K562 (cell line): Measurements from ENCODE around the gene ZNF333. TPM values are rescaled to one million over a fixed set of nuclear protein-coding genes. Genes with fewer than 3 reads are reported as not detected.
A peak's percentile ranks its signal among the peaks of the same experiment; 100 is the strongest.
"Not testable (repeated sequence)": the region's sequence is repeated elsewhere in the genome, so short reads cannot be mapped to it uniquely, and the experiment has no call there.

Experiments
- ATAC-seq: fragments of 200-7000 bp; cut with Tn5 transposase; 3 replicates; pipeline ENCODE4 v1.9.1; 2020; ENCODE audit warnings: moderate library complexity
- BruUV-seq: library from RNA; stranded (reverse); fragments of 400-500 nt; replicated peaks from 2 replicates; lab custom pipeline; 2021; lab: Mats Ljungman, UMichigan
- CTCF ChIA-PET: fragments of 300-600 bp; formaldehyde crosslinking; extraction: SDS; loops from one replicate; lab custom pipeline; 2021; ENCODE audit warnings: low intra/inter-chr PET ratio; lab: Yijun Ruan, JAX
- POLR2A ChIA-PET: fragments of 300-600, 350-650 bp; sonication (Branson Sonifier 250); formaldehyde crosslinking; extraction: SDS; loops from one replicate; lab custom pipeline; 2021; ENCODE audit warnings: antibody characterized with exemption, inconsistent platforms; lab: Yijun Ruan, JAX
- DNase-seq, 4 experiments: peaks; one replicate each; pipeline versions ENCODE4 v3.0.0 to v3.0.0-alpha.2; 2011 to 2018; ENCODE audit warnings: low spot score in 3 of 4, mixed read lengths in 3 of 4; ENCODE audit errors: extremely low read depth in 1 of 4
- FAIRE-seq: peaks from 2 replicates; lab custom pipeline; 2011; peaks lifted over from hg19 to GRCh38; lab: Jason Lieb, UNC
- H2AFZ ChIP-seq: 2 replicates; pipeline ENCODE4 v1.6.0; 2011; ENCODE audit warnings: low read depth, low read length, control low read depth, inconsistent platforms
- H3K27ac ChIP-seq: fragments of 200-600 bp; 3 replicates; pipeline ENCODE4 v1.8.0; 2011; ENCODE audit warnings: low read depth, mild to moderate bottlenecking, control low read depth, inconsistent platforms, low read length, moderate library complexity, mixed read lengths; ENCODE audit errors: extremely low read depth
- H3K27me3 ChIP-seq, 2 experiments: fragments of 300-600 bp in 1 of 2; 2 replicates in 1 of 2; 3 replicates in 1 of 2; pipeline versions ENCODE4 v1.6.0 to v1.8.0; 2011; ENCODE audit warnings: inconsistent platforms in 2 of 2, low read length in 2 of 2, mild to moderate bottlenecking in 1 of 2, mixed read lengths in 1 of 2, moderate library complexity in 1 of 2; ENCODE audit not compliant: control insufficient read depth in 2 of 2, insufficient read depth in 2 of 2
- H3K36me3 ChIP-seq: fragments of 300-600 bp; 3 replicates; pipeline ENCODE4 v1.8.0; 2011; ENCODE audit warnings: mild to moderate bottlenecking, low read length, inconsistent platforms; ENCODE audit not compliant: control insufficient read depth, insufficient read depth
- H3K4me1 ChIP-seq, 2 experiments: fragments of 200-600 bp in 1 of 2; replicated peaks in 1 of 2; 2 replicates in 1 of 2; 3 replicates in 1 of 2; pipeline versions ENCODE4 v1.5.1 to v1.8.0; 2011; ENCODE audit warnings: inconsistent platforms in 2 of 2, low read length in 2 of 2, mild to moderate bottlenecking in 1 of 2, mixed read lengths in 1 of 2, moderate library complexity in 1 of 2; ENCODE audit not compliant: control insufficient read depth in 2 of 2, insufficient read depth in 2 of 2
- H3K4me2 ChIP-seq: 2 replicates; pipeline ENCODE4 v1.6.1; 2011; ENCODE audit warnings: low read length, control low read depth, inconsistent platforms, mixed read lengths; ENCODE audit not compliant: insufficient read depth
- H3K4me3 ChIP-seq: fragments of 200-600 bp; sonication (generic), shearing (Covaris generic); 2 replicates; pipeline ENCODE4 v1.5.1; 2016; ENCODE audit warnings: control low read depth, inconsistent platforms
- H3K79me2 ChIP-seq: fragments of 200-600 bp; 3 replicates; pipeline ENCODE4 v1.8.0; 2011; ENCODE audit warnings: low read length, inconsistent platforms; ENCODE audit not compliant: control insufficient read depth, insufficient read depth
- H3K9ac ChIP-seq, 2 experiments: 2 replicates each; pipeline versions ENCODE4 v1.6.0 to v1.6.1; 2011; ENCODE audit warnings: low read depth in 2 of 2, low read length in 2 of 2, control low read depth in 1 of 2, inconsistent platforms in 1 of 2, mild to moderate bottlenecking in 1 of 2, mixed read lengths in 1 of 2; ENCODE audit not compliant: insufficient read depth in 1 of 2
- H3K9me1 ChIP-seq: one replicate; pipeline ENCODE4 v1.6.0; 2011; ENCODE audit warnings: inconsistent platforms, mild to moderate bottlenecking, low read length, moderate library complexity; ENCODE audit not compliant: control insufficient read depth, insufficient read depth
- H3K9me3 ChIP-seq: replicated peaks from 2 replicates; pipeline ENCODE4 v1.5.1; 2011; ENCODE audit warnings: low read depth, low read length, inconsistent platforms; ENCODE audit not compliant: control insufficient read depth, insufficient read depth
- H4K20me1 ChIP-seq: replicated peaks from 2 replicates; pipeline ENCODE4 v1.6.1; 2011; ENCODE audit warnings: low read length, inconsistent platforms, mixed read lengths; ENCODE audit not compliant: control insufficient read depth, insufficient read depth
- CREBBP ChIP-seq: IDR thresholded peaks from one replicate; pipeline ENCODE4 v1.6.1; 2012; ENCODE audit warnings: low read depth, mild to moderate bottlenecking, control low read depth, inconsistent platforms, low read length
- EWSR1 ChIP-seq: fragments of 450-650 bp; IDR thresholded peaks from 2 replicates; pipeline ENCODE4 v1.6.1; 2018; ENCODE audit warnings: borderline replicate concordance, mild to moderate bottlenecking, low read depth, moderate library complexity; ENCODE audit not compliant: partially characterized antibody
- RBFOX2 ChIP-seq: fragments of 200-400 bp; formaldehyde crosslinking; IDR thresholded peaks from 2 replicates; pipeline ENCODE4 v1.6.1; 2017; ENCODE audit warnings: low read depth, mild to moderate bottlenecking, low read length, moderate library complexity
- SMAD3 ChIP-seq: fragments of 450-650 bp; formaldehyde crosslinking; conservative IDR thresholded peaks from 2 replicates; pipeline ENCODE4 v1.4.0; 2020; ENCODE audit warnings: mild to moderate bottlenecking
- ZNF121 ChIP-seq: sonication (generic); formaldehyde crosslinking; conservative IDR thresholded peaks from 2 replicates; pipeline ENCODE4 v1.8.0; 2022; ENCODE audit warnings: missing genetic modification reagents
- WGBS: fragments of 100-300 bp; shearing (Covaris generic); methylation state at CpG from one replicate; pipeline ENCODE4 v1.1.6; 2016; ENCODE audit warnings: low coverage, mixed read lengths; ENCODE audit not compliant: insufficient coverage; ENCODE audit errors: missing lambda C conversion rate; 5-methylcytosine and 5-hydroxymethylcytosine counted together
- in situ Hi-C: fragments of 300-500 bp; cut with MboI; formaldehyde crosslinking; loops from 4 replicates; pipeline ENCODE4 v1.15.0; 2018; ENCODE audit warnings: inconsistent platforms, mixed read lengths
- intact Hi-C: fragments of 100-400 bp; cut with micrococcal nuclease; formaldehyde crosslinking; loops from 2 replicates; pipeline ENCODE4 v1.14.2; 2022
- polyA plus RNA-seq, 8 experiments: library from polyadenylated mRNA; depleted of rRNA in 4 of 8; stranded (reverse) in 5 of 8; unstranded in 3 of 8; fragments of >200 nt; fragmentation: Nextera tagmentation in 2 of 8; fragmentation: Illumina TruSeq in 1 of 8; extraction: Ambion mirVana in 2 of 8; extraction: Trizol in 1 of 8; gene quantifications; 2 replicates each; pipeline versions ENCODE4 v1.2.1 to v1.2.3, GENCODE V29; 2011 to 2014; ENCODE audit warnings: inconsistent platforms in 1 of 8, missing spikeins in 1 of 8
- total RNA-seq, 7 experiments: library from RNA; depleted of rRNA in 6 of 7; stranded (reverse); fragments of >200 nt in 6 of 7; fragmentation: Illumina TruSeq in 2 of 7; extraction: Trizol in 2 of 7; gene quantifications; 2 replicates each; pipeline versions ENCODE4 v1.2.1 to v1.2.3, GENCODE V29; 2011 to 2021; ENCODE audit warnings: low replicate concordance in 1 of 7

ZNF333 gene
- total and polyA plus RNA-seq, 9 of the 15 experiments (the other 6 are each of a cell fraction or from before 2014, with no cell fraction given), result 2.8 to 10.3 (median 6.3) TPM

GRCh38 chr19:14774373-14774772 lies 84.5 kb downstream of the ZNF333 start:
- no peaks in the 10 kb centered on the region for H4K20me1 ChIP-seq
- FAIRE-seq, result no peak
- TF ChIP-seq SMAD3 (CRISPR knock-in tag), result no peak
- TF ChIP-seq EWSR1, result no peak
- TF ChIP-seq RBFOX2, result 0 out of 2 replicates have a peak, but pooled peaks have one; percentile 29
- TF ChIP-seq CREBBP, result no peak
- TF ChIP-seq, all 486 proteins: peak for 1
- in situ Hi-C loops (no loop called here), intact Hi-C loops (no loop called here)
- Histone ChIP-seq H3K4me2 (no peak overlapping the region), H3K27me3 (no peaks in the 10 kb centered on the region), H3K79me2 (peaks cover 22% of the 10 kb centered on the region), H3K4me1 (peaks cover 0 to 23% of the 10 kb centered on the region in 2 experiments; a peak in 3 of 5 replicates), H3K9ac (no peak overlapping the region), H3K36me3 (peaks cover 35% of the 10 kb centered on the region; the same call in 2 of the 3 replicates), H3K27ac (no peak overlapping the region), H2AFZ (no peak overlapping the region), H3K4me3 (no peak overlapping the region), H3K9me3 (no peaks in the 10 kb centered on the region), H3K9me1 (no peaks in the 10 kb centered on the region)
- no peak for ATAC-seq
- ChIA-PET CTCF (no interaction called here), POLR2A (interaction anchor here (0.7 to 1.2 kb wide), 2 partner anchors 11 to 84 kb away, joined by 3 read pairs; partner anchors contain the start of gene ZNF333)
- 81% methylated on average over 10 of the region's 10 CpGs for WGBS
- BruUV-seq, result TSS peak; percentile 9
- no peak for DNase-seq

GRCh38 chr19:14775326-14775725 lies 85.5 kb downstream of the ZNF333 start:
- CTCF ChIA-PET, result not testable (repeated sequence)
- WGBS, result 43% methylated on average over 8 of the region's 8 CpGs

More at GRCh38 chr19:14775326-14775725, 85.5 kb downstream of the ZNF333 start:
- H3K9me3 ChIP-seq, BruUV-seq, H4K20me1 ChIP-seq, H3K9me1 ChIP-seq, ATAC-seq, POLR2A ChIA-PET, in situ Hi-C loops, DNase-seq, FAIRE-seq, H3K27me3 ChIP-seq: not testable (repeated sequence)
- Histone ChIP-seq H3K4me1 (peaks cover 0 to 23% of the 10 kb centered on the region in 2 experiments; a peak in 3 of 5 replicates), H3K9ac (peak overlapping the region; percentile 86 to 91), H3K4me2 (peak overlapping the region; percentile 92)
- peak; percentile 33; the same call in 1 of the 2 replicates for TF ChIP-seq ZNF121 (CRISPR knock-in tag)
- TF ChIP-seq, all 486 proteins: peak for 1; not testable (repeated sequence) for 485
- Histone ChIP-seq H3K4me3 (peak overlapping the region; percentile 90), H3K79me2 (peaks cover 22% of the 10 kb centered on the region), H2AFZ (0 out of 2 replicates have a peak overlapping the region, but pooled peaks have one; percentile 91), H3K36me3 (peaks cover 28% of the 10 kb centered on the region; the same call in 2 of the 3 replicates)
- H3K27ac ChIP-seq, intact Hi-C loops: not testable (repeated sequence)
